ENCODE results near the gene CCDC92.
A peak's percentile ranks its signal among the peaks of the same experiment; 100 is the strongest.

The CCDC92 gene

GRCh38 chr12:123908884-123909725, 63.5 kb downstream of the CCDC92 start:
- H3K27me3 ChIP-seq (ENCODE audit: insufficient read depth, low read length) = no peaks in the 10 kb centered on the region
- H3K4me3 ChIP-seq (ENCODE audit: low read length) = no peak overlapping the region
- no peaks in the 10 kb centered on the region for H3K9me3 ChIP-seq (ENCODE audit: low read length)
- H2AFZ ChIP-seq (ENCODE audit: low read depth, low read length) = no peak overlapping the region
- H3K4me1 ChIP-seq (ENCODE audit: insufficient read depth, low read length) = peaks cover 15% of the 10 kb centered on the region
- H3K36me3 ChIP-seq (ENCODE audit: insufficient read depth, low read length) = no peaks in the 10 kb centered on the region

DNA sequence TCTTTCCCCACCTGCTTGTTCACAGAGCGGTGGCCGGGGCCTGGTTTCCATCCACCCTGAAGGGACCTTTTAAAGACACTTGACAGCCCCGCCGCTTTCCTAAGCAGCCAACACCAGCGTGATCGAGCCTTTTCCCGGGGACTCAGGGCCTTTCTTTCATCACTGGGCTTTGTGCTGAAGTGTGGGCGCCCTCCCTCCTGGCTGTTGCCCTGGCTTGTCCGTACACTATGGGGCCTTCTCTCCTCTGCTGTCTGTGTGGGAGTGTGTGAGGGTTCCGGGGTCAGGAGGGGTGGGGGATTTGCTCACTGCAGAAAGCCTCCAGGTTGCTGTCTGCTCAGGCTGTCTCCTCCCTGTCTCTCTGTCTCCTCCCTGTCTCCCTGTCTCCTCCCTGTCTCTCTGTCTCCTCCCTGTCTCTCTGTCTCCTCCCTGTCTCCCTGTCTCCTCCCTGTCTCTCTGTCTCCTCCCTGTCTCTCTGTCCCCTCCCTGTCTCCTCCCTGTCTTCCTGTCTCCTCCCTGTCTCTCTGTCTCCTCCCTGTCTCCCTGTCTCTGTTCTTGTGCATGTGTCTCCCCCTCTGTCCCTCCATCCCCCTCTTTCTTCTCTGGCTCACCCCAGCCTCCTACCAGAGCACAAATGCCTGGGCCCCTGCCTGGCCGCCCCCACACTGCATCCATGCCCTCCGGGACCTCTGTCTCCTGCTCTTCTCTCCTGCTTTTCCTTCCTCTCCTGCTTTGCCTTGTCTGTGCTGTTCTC, 64.7 kb downstream of the CCDC92 start:
- Histone ChIP-seq H3K36me3 (ENCODE audit: insufficient read depth, low read length) (no peaks in the 10 kb centered on the region), H3K9me3 (ENCODE audit: low read length) (no peaks in the 10 kb centered on the region), H3K4me1 (ENCODE audit: insufficient read depth, low read length) (peaks cover 15% of the 10 kb centered on the region), H3K4me3 (ENCODE audit: low read length) (no peak overlapping the region), H3K27me3 (ENCODE audit: insufficient read depth, low read length) (no peaks in the 10 kb centered on the region), H2AFZ (ENCODE audit: low read depth, low read length) (peak overlapping the region; percentile 68)

DNA sequence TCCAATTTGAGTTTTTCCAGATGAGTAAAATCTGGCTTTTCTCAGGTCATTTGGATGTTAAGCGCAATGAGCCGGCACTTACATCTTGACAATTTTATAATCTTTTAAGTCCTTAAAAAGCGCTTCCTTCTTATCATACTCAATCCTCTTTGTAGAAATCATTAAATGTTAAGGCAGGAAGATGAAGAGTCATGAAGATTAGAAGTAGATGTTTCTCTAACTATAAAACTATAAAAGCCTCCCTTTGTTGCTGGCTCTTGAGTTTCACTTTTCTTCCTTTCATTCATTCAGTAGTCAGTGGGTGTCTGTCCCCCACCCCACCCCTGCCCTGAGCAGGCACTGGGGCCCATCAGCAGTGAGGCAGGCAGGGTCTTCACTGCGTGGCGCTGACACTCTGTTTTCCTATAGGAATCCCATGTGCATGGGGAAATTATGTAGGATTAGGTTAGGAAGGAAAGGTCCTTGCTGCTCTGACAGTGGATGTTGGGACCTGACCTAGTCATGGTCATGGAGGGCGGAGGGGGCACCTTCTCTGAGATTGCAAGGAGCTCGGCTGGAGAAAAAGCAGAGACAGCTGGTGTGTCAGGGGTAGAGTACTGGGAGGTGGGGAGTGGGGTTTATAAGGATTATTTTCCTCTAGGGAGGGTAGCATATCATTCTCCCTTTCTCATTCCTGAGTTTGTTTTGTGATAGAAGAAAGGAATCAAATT, 65.8 kb downstream of the CCDC92 start:
- peaks cover 15% of the 10 kb centered on the region for H3K4me1 ChIP-seq (ENCODE audit: insufficient read depth, low read length)
- no peaks in the 10 kb centered on the region for H3K36me3 ChIP-seq (ENCODE audit: insufficient read depth, low read length)
- H2AFZ ChIP-seq (ENCODE audit: low read depth, low read length) = no peak overlapping the region
- H3K4me3 ChIP-seq (ENCODE audit: low read length) = no peak overlapping the region
- H3K9me3 ChIP-seq (ENCODE audit: low read length) = no peaks in the 10 kb centered on the region
- H3K27me3 ChIP-seq (ENCODE audit: insufficient read depth, low read length) = no peaks in the 10 kb centered on the region

GRCh38 chr12:123905319-123905925, 67.2 kb downstream of the CCDC92 start:
- Histone ChIP-seq H3K9me3 (ENCODE audit: low read length) (no peaks in the 10 kb centered on the region), H2AFZ (ENCODE audit: low read depth, low read length) (no peak overlapping the region), H3K27me3 (ENCODE audit: insufficient read depth, low read length) (peaks cover under 1% of the 10 kb centered on the region), H3K4me3 (ENCODE audit: low read length) (no peak overlapping the region), H3K36me3 (ENCODE audit: insufficient read depth, low read length) (no peaks in the 10 kb centered on the region), H3K4me1 (ENCODE audit: insufficient read depth, low read length) (peaks cover 15% of the 10 kb centered on the region)

- Histone ChIP-seq H3K36me3 (ENCODE audit: insufficient read depth, low read length) (no peaks in the 10 kb centered on the region), H3K4me1 (ENCODE audit: insufficient read depth, low read length) (peaks cover 15% of the 10 kb centered on the region), H3K27me3 (ENCODE audit: insufficient read depth, low read length) (peaks cover 2% of the 10 kb centered on the region), H3K4me3 (ENCODE audit: low read length) (no peak overlapping the region), H3K9me3 (ENCODE audit: low read length) (no peaks in the 10 kb centered on the region), H2AFZ (ENCODE audit: low read depth, low read length) (no peak overlapping the region)
Measured at GRCh38 chr12:123903301-123904065, 69.1 kb downstream of the CCDC92 start.

DNA sequence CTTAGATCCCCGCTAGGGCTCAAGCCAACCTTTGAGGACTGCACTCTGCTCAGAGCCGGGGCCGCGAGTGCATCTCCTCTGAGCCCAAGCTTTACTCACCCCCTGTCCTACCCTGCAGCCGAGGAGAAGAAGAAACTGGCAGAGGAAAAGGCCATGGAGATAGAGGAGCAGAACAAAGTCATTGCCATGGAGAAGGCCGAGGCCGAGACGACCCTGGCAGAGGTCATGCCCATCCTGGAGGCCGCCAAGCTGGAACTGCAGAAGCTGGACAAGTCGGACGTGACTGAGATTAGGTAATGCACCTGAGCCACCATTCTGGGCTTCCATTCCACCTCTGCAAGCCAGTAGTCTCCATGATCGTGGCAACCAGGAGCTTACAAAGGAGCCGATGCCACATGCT, 69.8 kb downstream of the CCDC92 start:
- Histone ChIP-seq H2AFZ (ENCODE audit: low read depth, low read length) (no peak overlapping the region), H3K9me3 (ENCODE audit: low read length) (no peaks in the 10 kb centered on the region), H3K4me3 (ENCODE audit: low read length) (no peak overlapping the region), H3K27me3 (ENCODE audit: insufficient read depth, low read length) (peaks cover 2% of the 10 kb centered on the region), H3K4me1 (ENCODE audit: insufficient read depth, low read length) (peaks cover 10% of the 10 kb centered on the region), H3K36me3 (ENCODE audit: insufficient read depth, low read length) (no peaks in the 10 kb centered on the region)

GRCh38 chr12:123900871-123901376, 71.7 kb downstream of the CCDC92 start:
- Histone ChIP-seq H3K4me1 (ENCODE audit: insufficient read depth, low read length) (no peaks in the 10 kb centered on the region), H3K36me3 (ENCODE audit: insufficient read depth, low read length) (no peaks in the 10 kb centered on the region), H3K4me3 (ENCODE audit: low read length) (no peak overlapping the region), H2AFZ (ENCODE audit: low read depth, low read length) (no peak overlapping the region), H3K27me3 (ENCODE audit: insufficient read depth, low read length) (peaks cover 2% of the 10 kb centered on the region), H3K9me3 (ENCODE audit: low read length) (no peaks in the 10 kb centered on the region)

GRCh38 chr12:123899368-123899767, 73.3 kb downstream of the CCDC92 start:
- no peak overlapping the region for H2AFZ ChIP-seq (ENCODE audit: low read depth, low read length)
- H3K4me3 ChIP-seq (ENCODE audit: low read length) = no peak overlapping the region
- no peaks in the 10 kb centered on the region for H3K4me1 ChIP-seq (ENCODE audit: insufficient read depth, low read length)
- peaks cover 2% of the 10 kb centered on the region for H3K27me3 ChIP-seq (ENCODE audit: insufficient read depth, low read length)
- no peaks in the 10 kb centered on the region for H3K36me3 ChIP-seq (ENCODE audit: insufficient read depth, low read length)
- no peaks in the 10 kb centered on the region for H3K9me3 ChIP-seq (ENCODE audit: low read length)

- Histone ChIP-seq H3K36me3 (ENCODE audit: insufficient read depth, low read length) (no peaks in the 10 kb centered on the region), H2AFZ (ENCODE audit: low read depth, low read length) (no peak overlapping the region), H3K9me3 (ENCODE audit: low read length) (peaks cover 1% of the 10 kb centered on the region), H3K4me1 (ENCODE audit: insufficient read depth, low read length) (no peaks in the 10 kb centered on the region), H3K4me3 (ENCODE audit: low read length) (no peak overlapping the region), H3K27me3 (ENCODE audit: insufficient read depth, low read length) (peaks cover 2% of the 10 kb centered on the region)
Measured at GRCh38 chr12:123898673-123899072, 74.0 kb downstream of the CCDC92 start.

DNA sequence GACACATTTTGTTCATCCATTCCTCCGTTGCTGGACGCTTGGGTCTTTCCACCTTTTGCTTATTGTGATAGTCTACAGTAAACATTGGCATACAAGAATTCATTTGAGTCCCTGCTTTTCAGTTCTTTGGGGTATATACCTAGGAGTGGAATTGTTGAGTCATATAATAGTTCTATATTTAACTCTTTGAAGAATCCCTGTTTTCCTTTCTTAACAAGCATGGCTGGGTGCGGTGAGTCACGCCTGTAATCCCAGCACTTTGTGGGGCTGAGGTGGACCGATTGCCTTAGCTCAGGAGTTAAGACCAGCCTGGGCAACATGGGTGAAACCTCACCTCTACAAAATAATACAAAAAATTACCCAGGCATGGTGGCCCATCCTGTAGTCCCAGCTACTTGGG, 75.4 kb downstream of the CCDC92 start:
- H2AFZ ChIP-seq (ENCODE audit: low read depth, low read length) = no peak overlapping the region
- peaks cover 1% of the 10 kb centered on the region for H3K9me3 ChIP-seq (ENCODE audit: low read length)
- peaks cover 2% of the 10 kb centered on the region for H3K27me3 ChIP-seq (ENCODE audit: insufficient read depth, low read length)
- H3K4me1 ChIP-seq (ENCODE audit: insufficient read depth, low read length) = no peaks in the 10 kb centered on the region
- H3K4me3 ChIP-seq (ENCODE audit: low read length) = no peak overlapping the region
- no peaks in the 10 kb centered on the region for H3K36me3 ChIP-seq (ENCODE audit: insufficient read depth, low read length)

DNA sequence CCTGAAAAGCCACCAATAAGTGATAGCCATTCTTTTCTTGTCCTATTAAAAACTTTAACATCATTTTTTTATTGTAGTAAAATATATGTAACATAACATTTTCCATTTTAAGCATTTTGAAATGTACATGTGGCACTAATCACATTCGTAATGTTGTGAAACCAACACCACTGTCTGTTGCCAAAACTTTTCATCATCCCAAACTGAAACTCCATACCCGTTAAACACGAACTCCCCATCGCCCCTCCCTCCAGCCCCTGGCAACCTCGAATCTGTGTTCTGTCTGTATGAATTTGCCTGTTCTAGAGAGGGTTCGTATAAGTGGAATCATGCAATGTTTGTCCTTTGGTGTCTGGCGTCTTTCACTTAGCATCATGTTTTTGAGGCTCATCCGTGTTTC, 75.9 kb downstream of the CCDC92 start:
- H3K9me3 ChIP-seq (ENCODE audit: low read length) = peaks cover 1% of the 10 kb centered on the region
- no peak overlapping the region for H2AFZ ChIP-seq (ENCODE audit: low read depth, low read length)
- no peaks in the 10 kb centered on the region for H3K36me3 ChIP-seq (ENCODE audit: insufficient read depth, low read length)
- H3K4me1 ChIP-seq (ENCODE audit: insufficient read depth, low read length) = no peaks in the 10 kb centered on the region
- H3K27me3 ChIP-seq (ENCODE audit: insufficient read depth, low read length) = peaks cover 2% of the 10 kb centered on the region
- H3K4me3 ChIP-seq (ENCODE audit: low read length) = no peak overlapping the region

DNA sequence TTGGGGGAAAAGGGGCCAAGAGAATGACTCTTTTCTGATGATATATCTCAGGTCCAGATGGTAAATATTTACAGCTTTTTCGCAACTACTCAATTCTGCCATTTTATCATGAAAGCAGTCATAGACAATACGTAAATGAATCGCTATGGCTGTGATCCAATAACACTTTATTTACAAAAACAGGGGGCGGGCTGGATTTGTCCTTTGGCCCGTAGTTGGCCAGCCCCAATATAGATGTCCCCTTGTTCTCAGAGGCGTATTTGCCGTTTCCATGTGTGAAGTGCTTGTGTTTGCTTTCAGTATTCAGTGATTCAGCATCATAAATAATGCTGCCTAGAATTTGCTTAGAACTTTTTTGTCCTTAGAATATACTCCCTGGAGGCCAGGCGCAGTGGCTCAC, 77.2 kb downstream of the CCDC92 start:
- Histone ChIP-seq H3K4me1 (ENCODE audit: insufficient read depth, low read length) (no peaks in the 10 kb centered on the region), H3K27me3 (ENCODE audit: insufficient read depth, low read length) (peaks cover 2% of the 10 kb centered on the region), H3K9me3 (ENCODE audit: low read length) (peaks cover 1% of the 10 kb centered on the region), H2AFZ (ENCODE audit: low read depth, low read length) (no peak overlapping the region), H3K36me3 (ENCODE audit: insufficient read depth, low read length) (no peaks in the 10 kb centered on the region), H3K4me3 (ENCODE audit: low read length) (no peak overlapping the region)
